A673 (cell line): ENCODE data around the gene APBA1.

Experiments used
- EZH2 ChIP-seq: fragments of 200-600 bp; sonication (generic); IDR thresholded peaks from 2 replicates; pipeline ENCODE4 v1.6.1; 2017; ENCODE audit warnings: borderline replicate concordance, low read depth, mild to moderate bottlenecking, mixed read lengths, antibody characterized with exemption, low read length; ENCODE audit not compliant: poor library complexity, severe bottlenecking
- TF ChIP-seq, protein P1 (sequence below): fragments of 300-800, 200-600 bp; sonication (generic); conservative IDR thresholded peaks from 2 replicates; pipeline ENCODE4 v1.5.1; 2017; ENCODE audit warnings: low read depth, mild to moderate bottlenecking, antibody characterized with exemption, low read length, moderate library complexity, mixed read lengths

DNA sequence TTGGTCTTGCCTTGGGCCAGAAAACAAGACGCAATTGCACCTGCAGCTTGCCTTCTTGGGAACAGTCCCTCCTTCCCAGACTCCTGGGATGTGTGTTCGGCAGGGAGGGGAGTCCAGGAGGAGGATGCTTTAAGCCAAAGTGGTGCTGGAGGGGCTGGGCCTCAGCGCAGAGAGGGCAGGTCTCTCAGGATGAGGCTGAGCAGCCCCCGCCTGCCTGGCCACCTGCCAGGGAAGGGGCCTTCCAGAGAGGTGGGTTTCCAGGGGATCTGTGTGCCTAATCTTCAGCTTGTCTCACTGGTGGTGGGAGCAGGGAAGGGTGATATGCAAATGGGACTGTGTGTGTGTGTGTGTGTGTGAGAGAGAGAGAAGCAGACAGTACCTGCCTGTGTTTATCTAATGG, 242.0 kb downstream of the APBA1 start:
- TF ChIP-seq, protein P1, sequence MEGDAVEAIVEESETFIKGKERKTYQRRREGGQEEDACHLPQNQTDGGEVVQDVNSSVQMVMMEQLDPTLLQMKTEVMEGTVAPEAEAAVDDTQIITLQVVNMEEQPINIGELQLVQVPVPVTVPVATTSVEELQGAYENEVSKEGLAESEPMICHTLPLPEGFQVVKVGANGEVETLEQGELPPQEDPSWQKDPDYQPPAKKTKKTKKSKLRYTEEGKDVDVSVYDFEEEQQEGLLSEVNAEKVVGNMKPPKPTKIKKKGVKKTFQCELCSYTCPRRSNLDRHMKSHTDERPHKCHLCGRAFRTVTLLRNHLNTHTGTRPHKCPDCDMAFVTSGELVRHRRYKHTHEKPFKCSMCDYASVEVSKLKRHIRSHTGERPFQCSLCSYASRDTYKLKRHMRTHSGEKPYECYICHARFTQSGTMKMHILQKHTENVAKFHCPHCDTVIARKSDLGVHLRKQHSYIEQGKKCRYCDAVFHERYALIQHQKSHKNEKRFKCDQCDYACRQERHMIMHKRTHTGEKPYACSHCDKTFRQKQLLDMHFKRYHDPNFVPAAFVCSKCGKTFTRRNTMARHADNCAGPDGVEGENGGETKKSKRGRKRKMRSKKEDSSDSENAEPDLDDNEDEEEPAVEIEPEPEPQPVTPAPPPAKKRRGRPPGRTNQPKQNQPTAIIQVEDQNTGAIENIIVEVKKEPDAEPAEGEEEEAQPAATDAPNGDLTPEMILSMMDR, result no peak
- TF ChIP-seq EZH2, result no peak
